WI38 (cell line): ENCODE results near the gene IMMP2L.

ENCODE experiments used
- H3K4me3 ChIP-seq: 2 replicates; pipeline ENCODE4 v1.5.1; 2011; ENCODE audit warnings: low read depth, mild to moderate bottlenecking, control low read depth, low read length
- CTCF ChIP-seq: IDR thresholded peaks from 2 replicates; pipeline ENCODE4 v1.5.1; 2012; ENCODE audit warnings: low read depth, mild to moderate bottlenecking, control low read depth, low read length

Gene IMMP2L

GRCh38 chr7:111108496-111108895 is 453.8 kb downstream of the IMMP2L start:
- TF ChIP-seq CTCF = no peak
- no peak overlapping the region for H3K4me3 ChIP-seq

GRCh38 chr7:111108000-111108399 is 454.3 kb downstream of the IMMP2L start:
- no peak overlapping the region for H3K4me3 ChIP-seq
- TF ChIP-seq CTCF = no peak

GRCh38 chr7:111107579-111107978 is 454.7 kb downstream of the IMMP2L start:
- TF ChIP-seq CTCF = no peak
- no peak overlapping the region for H3K4me3 ChIP-seq

- no peak for TF ChIP-seq CTCF
- no peak overlapping the region for H3K4me3 ChIP-seq
These were observed 457.0 kb downstream of the IMMP2L start for GRCh38 chr7:111105269-111105668.

- no peak overlapping the region for H3K4me3 ChIP-seq
- TF ChIP-seq CTCF = no peak
These were observed 457.6 kb downstream of the IMMP2L start for GRCh38 chr7:111104710-111105109.

GRCh38 chr7:111103678-111104274 is 458.5 kb downstream of the IMMP2L start:
- TF ChIP-seq CTCF = no peak
- no peak overlapping the region for H3K4me3 ChIP-seq

- no peak overlapping the region for H3K4me3 ChIP-seq
- no peak for TF ChIP-seq CTCF
These were observed 459.2 kb downstream of the IMMP2L start for GRCh38 chr7:111103136-111103535.
